ENCODE measurements around the gene PTBP2.

GRCh38 chr1:96714881-96715280 is 6.7 kb upstream of the PTBP2 start:
- TF ChIP-seq EZH2 (IDR thresholded peaks at IDR 0.05; ENCODE audit: borderline replicate concordance, low read depth, low read length, severe bottlenecking) = no peak
- TF ChIP-seq, protein P1, sequence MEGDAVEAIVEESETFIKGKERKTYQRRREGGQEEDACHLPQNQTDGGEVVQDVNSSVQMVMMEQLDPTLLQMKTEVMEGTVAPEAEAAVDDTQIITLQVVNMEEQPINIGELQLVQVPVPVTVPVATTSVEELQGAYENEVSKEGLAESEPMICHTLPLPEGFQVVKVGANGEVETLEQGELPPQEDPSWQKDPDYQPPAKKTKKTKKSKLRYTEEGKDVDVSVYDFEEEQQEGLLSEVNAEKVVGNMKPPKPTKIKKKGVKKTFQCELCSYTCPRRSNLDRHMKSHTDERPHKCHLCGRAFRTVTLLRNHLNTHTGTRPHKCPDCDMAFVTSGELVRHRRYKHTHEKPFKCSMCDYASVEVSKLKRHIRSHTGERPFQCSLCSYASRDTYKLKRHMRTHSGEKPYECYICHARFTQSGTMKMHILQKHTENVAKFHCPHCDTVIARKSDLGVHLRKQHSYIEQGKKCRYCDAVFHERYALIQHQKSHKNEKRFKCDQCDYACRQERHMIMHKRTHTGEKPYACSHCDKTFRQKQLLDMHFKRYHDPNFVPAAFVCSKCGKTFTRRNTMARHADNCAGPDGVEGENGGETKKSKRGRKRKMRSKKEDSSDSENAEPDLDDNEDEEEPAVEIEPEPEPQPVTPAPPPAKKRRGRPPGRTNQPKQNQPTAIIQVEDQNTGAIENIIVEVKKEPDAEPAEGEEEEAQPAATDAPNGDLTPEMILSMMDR (IDR thresholded peaks at IDR 0.05; ENCODE audit: borderline replicate concordance, extremely low read depth, low read length, poor library complexity, severe bottlenecking) = no peak
